ENCODE measurements around the gene ZNRF1.

DNA sequence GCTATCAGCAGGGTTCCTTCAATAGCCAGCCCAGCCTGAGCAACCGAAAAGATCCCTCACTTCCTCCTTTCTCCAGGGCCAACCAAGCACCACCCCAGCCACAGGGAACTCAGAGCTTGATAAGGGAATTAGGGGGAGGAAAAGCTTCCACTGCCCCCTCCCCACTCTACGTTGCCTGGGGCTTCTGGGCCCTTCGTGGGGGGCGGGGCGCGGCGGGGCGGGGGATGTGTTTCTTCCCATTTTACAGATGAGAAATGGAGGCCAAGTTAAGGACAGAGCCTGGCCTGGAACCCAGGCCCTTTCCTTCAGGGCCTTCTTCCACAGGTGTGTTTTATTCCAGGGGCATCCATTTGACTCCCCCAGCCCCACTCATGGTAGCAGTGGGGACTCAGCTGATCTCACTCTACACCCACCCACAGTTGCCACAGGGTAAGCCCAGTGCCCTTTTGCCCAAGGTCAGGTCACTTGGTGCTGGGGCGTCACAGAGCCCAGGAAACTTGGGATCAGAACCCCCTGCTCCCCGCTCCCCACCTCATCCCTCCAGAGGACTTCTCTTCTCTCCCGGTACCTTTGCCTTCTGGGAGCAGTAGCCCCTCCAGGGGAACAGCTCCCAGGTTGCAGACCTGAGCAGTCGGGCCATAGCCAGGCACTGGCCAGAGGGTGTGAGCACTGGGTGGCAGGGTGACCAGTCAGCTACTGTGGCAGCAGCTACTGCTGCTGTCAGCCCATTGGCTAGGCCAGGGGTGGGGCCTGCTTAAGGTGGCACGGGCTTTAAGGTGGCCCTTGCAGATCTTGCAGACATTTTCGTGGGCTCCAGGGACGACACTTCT lies 117.5 kb downstream of the ZNRF1 start, which contains the start of gene LDHD:
- TF ChIP-seq, protein P1, sequence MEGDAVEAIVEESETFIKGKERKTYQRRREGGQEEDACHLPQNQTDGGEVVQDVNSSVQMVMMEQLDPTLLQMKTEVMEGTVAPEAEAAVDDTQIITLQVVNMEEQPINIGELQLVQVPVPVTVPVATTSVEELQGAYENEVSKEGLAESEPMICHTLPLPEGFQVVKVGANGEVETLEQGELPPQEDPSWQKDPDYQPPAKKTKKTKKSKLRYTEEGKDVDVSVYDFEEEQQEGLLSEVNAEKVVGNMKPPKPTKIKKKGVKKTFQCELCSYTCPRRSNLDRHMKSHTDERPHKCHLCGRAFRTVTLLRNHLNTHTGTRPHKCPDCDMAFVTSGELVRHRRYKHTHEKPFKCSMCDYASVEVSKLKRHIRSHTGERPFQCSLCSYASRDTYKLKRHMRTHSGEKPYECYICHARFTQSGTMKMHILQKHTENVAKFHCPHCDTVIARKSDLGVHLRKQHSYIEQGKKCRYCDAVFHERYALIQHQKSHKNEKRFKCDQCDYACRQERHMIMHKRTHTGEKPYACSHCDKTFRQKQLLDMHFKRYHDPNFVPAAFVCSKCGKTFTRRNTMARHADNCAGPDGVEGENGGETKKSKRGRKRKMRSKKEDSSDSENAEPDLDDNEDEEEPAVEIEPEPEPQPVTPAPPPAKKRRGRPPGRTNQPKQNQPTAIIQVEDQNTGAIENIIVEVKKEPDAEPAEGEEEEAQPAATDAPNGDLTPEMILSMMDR (IDR thresholded peaks at IDR 0.05) = no peak
- TF ChIP-seq POLR2A (IDR thresholded peaks at IDR 0.05) (peak; percentile 62 to 75), POLR2AphosphoS5 (IDR thresholded peaks at IDR 0.05) (peak; percentile 86)
